Endometrial microvascular endothelial cells (primary cell): ENCODE measurements around the gene ZNF536. TPM values are rescaled to one million over a fixed set of nuclear protein-coding genes. Genes with fewer than 3 reads are reported as not detected.
"Not testable (repeated sequence)": the region's sequence is repeated elsewhere in the genome, so short reads cannot be mapped to it uniquely, and the experiment has no call there.

Experiments
- in situ Hi-C: cut with HindIII; loops from 2 replicates; pipeline ENCODE4 v1.10.0; 2017; ENCODE audit warnings: low sequenced_read_pairs, low pct_unique_long_range_greater_than_20kb; ENCODE audit errors: inconsistent ontology term
- total RNA-seq: library from RNA; depleted of rRNA; stranded (reverse); fragments of >200 nt; gene quantifications from one replicate; pipeline ENCODE4 v1.2.3, GENCODE V29; 2015; ENCODE audit errors: inconsistent ontology term

Gene ZNF536
- total RNA-seq, 1 donor from 2014 or later = not detected

DNA sequence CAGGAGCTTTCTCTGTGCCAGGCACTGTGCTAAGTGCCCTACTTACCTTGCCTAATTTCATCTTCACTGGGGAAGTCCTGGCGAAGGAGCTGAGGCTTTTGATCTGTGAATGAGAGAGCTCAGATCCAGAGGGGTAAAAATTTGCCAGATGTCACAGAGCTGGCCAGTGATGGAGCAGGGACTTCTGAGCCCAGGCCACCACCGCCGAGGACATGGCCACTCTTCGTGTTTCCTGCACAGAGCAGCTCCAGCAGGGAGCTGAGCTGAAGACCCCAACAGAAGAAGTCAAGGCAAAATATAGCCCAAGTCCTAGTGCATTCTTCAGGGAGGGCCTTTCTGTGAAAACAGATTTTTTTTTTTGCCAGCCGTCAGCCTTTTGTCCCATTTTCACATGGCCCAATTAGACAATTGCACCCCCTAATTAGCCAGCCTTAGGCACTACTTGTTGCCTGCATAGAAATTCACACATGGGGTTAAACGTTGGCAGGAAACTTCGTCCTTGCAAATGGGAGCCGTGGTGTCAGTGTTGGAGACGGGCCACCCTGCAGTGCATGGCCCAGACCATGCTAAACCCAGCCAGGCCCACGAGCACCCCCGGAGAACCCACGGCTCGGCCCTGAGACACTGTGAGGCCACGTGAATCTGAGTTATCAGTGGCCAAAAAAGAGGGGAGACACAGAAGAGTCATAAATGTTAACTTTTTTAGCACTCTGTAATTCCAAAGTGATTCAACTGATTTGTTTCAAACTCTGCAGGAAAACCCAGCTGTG is 7.8 kb downstream of the ZNF536 start:
- in situ Hi-C loops = no loop called here

DNA sequence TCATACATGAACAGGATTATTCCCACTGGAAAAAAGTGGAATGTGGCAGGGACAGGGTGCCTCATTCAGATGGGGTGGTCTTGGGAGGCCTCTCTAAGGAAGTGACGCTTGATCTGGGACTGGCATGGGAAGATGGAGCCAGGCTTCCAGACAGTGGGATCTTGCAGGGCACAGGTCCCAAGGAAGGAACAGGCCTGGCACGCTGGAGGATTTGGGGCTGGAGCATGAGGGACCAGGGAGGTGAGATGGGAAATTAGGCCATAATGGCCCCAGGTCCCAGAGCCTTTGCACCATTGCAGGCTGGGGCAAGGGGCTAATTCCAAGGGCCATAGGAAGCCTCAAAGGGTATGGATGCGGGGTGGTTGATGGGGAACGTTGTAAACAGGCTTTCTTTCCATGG is 9.2 kb downstream of the ZNF536 start:
- in situ Hi-C loops = no loop called here

GRCh38 chr19:30385174-30385573 is 13.0 kb downstream of the ZNF536 start:
- in situ Hi-C loops = no loop called here

- in situ Hi-C loops = no loop called here
Observed at GRCh38 chr19:30385666-30386065, 13.5 kb downstream of the ZNF536 start.

GRCh38 chr19:30386551-30387143 is 14.5 kb downstream of the ZNF536 start:
- in situ Hi-C loops = no loop called here

DNA sequence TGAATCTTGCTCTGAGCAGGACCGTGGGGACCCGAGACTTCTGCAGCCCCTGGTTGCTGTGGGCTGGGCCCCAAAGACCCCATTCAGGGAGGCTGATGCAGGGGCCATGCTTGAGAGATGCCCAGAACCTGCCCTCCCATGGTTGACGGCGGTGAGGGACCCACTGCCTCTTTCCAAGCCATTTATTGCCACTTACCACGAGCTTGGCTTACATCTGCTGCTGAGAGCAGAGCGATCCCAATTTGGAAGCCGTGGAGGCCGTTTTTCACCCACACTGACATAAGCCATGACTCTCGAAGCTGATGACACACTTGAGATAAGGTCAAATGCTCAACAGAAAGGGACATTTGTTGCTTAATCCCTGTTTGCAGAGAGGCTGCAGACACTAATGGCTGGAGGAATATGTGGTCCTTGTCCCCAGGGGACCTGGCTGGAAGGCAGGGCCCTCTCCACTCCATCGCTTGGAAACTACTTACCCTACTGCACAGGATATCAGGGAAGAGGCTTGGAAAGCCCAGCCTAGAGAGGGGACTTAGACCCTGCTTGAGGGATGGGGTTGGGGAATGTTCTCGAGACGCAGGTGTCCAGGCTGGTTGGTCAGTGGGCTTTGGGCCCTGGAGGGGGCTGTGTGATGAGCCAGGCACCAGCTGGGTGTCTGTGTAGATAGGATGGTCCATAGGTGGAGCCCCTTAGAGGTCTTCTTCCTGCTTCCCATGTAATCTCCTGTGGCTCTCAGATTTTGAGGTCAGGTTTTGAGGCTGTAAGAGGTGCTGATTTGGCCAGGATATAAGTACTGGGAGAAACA is 15.3 kb downstream of the ZNF536 start:
- in situ Hi-C loops = no loop called here

GRCh38 chr19:30388327-30388726 is 16.1 kb downstream of the ZNF536 start:
- in situ Hi-C loops = no loop called here

- in situ Hi-C loops = no loop called here
Observed at GRCh38 chr19:30388819-30389218, 16.6 kb downstream of the ZNF536 start.

- in situ Hi-C loops = no loop called here
Observed at GRCh38 chr19:30390356-30390988, 18.3 kb downstream of the ZNF536 start.

- in situ Hi-C loops = no loop called here
Observed at GRCh38 chr19:30391052-30391451, 18.9 kb downstream of the ZNF536 start.

- in situ Hi-C loops = no loop called here
Observed at GRCh38 chr19:30391554-30392551, 19.7 kb downstream of the ZNF536 start.

DNA sequence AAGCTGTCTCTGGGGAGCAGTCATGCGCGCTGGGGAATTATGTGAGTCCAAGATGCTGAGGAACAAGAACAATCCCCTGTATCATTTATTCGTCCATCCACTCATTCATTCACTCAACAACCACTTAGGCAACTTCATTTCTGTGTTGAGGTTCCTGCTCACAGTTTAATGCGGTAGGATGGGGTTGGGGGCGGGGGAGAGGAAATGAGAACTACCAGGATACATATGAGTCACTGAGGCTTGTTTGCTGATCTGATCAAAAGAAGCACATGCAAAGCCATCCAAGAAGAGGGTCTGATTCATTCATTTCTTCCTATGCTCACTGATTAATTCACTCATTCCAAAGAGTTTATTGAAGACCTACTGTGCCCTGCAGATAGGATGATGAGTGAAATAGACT is 20.9 kb downstream of the ZNF536 start:
- in situ Hi-C loops = no loop called here

DNA sequence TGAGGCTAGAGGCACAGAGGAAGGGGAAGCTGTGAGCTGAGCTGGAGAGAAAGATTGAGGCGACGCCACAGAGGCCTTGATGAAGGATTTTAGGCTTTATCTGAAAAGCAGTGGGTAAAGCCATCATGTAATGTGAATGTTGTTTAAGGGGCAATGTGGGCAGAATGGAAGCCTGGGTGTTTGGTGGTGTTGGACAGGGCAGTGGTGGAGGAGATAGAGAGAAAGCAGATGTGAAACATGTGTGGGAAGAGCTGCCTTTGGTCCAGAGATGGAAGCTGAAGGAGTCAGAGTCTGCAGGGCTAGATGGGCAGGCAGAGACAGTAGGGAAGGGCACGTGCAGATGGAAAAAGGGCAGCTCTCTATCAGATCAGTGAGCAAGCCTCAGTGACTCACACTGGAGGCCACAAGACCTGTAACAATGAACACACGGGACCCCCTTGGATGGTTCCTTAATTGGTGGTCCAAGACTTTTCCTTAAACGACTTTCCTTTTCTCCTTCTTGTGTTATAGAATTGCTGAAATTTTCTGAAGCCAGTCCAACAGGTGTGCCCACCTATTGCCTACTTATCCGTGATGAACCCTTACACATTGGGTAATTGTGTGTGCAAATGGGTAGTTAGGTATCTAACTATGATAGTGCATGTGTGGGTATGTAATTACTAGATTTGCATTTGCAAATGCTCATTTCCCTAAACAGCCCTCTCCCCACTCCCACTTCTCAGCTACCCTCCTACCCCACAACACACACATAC is 21.7 kb downstream of the ZNF536 start:
- in situ Hi-C loops = no loop called here

- in situ Hi-C loops = no loop called here
Observed at GRCh38 chr19:30394481-30395151, 22.4 kb downstream of the ZNF536 start.

GRCh38 chr19:30395283-30395682 is 23.1 kb downstream of the ZNF536 start:
- in situ Hi-C loops = no loop called here

DNA sequence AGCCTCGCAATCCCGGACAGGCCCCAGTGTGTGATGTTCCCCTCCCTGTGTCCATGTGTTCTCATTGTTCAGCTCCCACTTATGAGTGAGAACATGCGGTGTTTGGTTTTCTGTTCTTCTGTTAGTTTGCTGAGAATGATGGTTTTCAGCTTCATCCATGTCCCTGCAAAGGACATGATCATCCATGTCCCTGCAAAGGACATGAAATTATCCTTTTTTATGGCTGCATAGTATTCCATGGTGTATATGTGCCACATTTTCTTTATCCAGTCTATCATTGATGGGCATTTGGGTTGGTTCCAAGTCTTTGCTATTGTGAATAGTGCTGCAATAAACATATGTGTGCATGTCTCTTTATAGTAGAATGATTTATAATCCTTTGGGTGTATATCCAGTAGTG is 26.4 kb downstream of the ZNF536 start:
- in situ Hi-C loops = not testable (repeated sequence)

- in situ Hi-C loops = no loop called here
Observed at GRCh38 chr19:30401956-30402355, 29.8 kb downstream of the ZNF536 start.
